ENCODE measurements around the gene APLN. TPM values are rescaled to one million over a fixed set of nuclear protein-coding genes. Genes with fewer than 3 reads are reported as not detected.

APLN gene
- total and polyA plus RNA-seq, 3 donors from 2014 or later, result 2.8 to 3.2 (median 3.1) TPM

DNA sequence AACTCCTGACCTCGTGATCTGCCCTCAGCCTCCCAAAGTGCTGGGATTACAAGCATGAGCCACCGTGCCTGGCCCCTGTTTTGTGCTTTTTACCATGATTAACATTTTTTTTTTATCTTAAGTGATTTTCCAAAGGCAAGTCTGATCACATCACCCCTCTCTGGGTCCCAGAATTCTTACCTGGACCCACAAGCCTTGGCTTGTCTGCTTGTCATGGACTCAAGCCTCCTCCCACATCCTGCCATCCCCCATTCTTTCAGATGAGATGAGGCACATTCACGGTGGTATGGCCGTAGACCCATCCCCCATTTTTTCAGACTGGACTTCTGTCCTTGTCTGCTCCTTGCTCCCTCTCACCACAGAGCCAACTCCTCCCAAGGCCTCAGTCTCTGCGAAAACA lies 55.3 kb downstream of the APLN start:
- Histone ChIP-seq H3K9me3 (no peaks in the 10 kb centered on the region), H3K27ac (no peak overlapping the region), H3K4me1 (no peaks in the 10 kb centered on the region), H3K4me3 (no peak overlapping the region), H3K36me3 (ENCODE audit: low read depth, missing control alignments) (no peaks in the 10 kb centered on the region), H3K27me3 (no peaks in the 10 kb centered on the region)
- intact Hi-C loops (cut with DNase I; ENCODE audit: low total_unique reads), result no loop called here
- no peak for TF ChIP-seq POLR2A (IDR thresholded peaks at IDR 0.05)
- TF ChIP-seq, protein P1, sequence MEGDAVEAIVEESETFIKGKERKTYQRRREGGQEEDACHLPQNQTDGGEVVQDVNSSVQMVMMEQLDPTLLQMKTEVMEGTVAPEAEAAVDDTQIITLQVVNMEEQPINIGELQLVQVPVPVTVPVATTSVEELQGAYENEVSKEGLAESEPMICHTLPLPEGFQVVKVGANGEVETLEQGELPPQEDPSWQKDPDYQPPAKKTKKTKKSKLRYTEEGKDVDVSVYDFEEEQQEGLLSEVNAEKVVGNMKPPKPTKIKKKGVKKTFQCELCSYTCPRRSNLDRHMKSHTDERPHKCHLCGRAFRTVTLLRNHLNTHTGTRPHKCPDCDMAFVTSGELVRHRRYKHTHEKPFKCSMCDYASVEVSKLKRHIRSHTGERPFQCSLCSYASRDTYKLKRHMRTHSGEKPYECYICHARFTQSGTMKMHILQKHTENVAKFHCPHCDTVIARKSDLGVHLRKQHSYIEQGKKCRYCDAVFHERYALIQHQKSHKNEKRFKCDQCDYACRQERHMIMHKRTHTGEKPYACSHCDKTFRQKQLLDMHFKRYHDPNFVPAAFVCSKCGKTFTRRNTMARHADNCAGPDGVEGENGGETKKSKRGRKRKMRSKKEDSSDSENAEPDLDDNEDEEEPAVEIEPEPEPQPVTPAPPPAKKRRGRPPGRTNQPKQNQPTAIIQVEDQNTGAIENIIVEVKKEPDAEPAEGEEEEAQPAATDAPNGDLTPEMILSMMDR (IDR thresholded peaks at IDR 0.05), result no peak
- DNase-seq, result no peak
- WGBS, 2 donors, result 58 to 66% methylated on average over 3 to 5 of the region's 5 CpGs

DNA sequence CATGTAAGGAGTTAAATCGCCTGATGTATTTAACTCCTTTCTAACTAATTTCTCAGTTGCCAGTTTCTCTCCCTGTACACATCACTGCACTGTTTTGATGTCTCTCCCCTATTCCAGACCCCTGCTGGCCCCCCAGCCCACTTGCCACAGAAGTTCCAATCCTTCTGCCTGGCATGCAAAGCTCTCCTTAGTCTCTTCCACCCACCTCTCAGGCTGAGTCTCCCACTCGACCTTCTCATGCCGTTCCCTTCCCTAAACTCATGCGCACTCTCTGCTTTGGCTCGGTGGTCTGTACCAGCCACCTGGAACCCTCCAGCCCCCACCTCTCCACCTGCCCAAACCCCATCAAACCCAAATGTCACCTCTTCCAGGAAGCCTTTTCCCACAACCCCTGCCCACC lies 56.9 kb downstream of the APLN start:
- no peak overlapping the region for H3K4me3 ChIP-seq
- TF ChIP-seq, protein P1 (IDR thresholded peaks at IDR 0.05), result no peak
- no peak for TF ChIP-seq POLR2A (IDR thresholded peaks at IDR 0.05)
- intact Hi-C loops (cut with DNase I; ENCODE audit: low total_unique reads), result no loop called here

DNA sequence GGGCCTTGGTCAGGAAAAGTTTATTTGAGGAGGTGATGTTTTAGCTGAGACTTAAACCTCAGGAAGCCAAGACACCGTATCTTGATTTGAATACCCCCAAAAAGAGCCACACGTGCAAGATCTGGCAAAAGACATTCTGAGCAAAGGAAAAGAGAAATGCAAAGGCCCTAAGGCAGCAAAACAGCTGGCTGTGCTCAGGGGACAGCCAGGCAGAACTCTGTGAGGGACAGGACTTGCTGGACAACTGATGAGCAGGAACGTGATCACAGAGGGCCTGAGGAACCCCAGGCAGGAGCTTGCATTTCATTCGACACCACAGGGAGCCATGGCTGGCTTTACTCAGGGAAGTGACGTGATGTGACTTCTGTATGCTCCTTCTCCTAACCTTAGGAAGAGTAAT lies 58.7 kb downstream of the APLN start:
- H3K36me3 ChIP-seq (ENCODE audit: low read depth, missing control alignments), result no peaks in the 10 kb centered on the region
- 76 to 86% methylated on average over 4 to 5 of the region's 5 CpGs for WGBS, 2 donors

More for the DNA sequence above, 56.9 kb downstream of the APLN start:
- WGBS, 2 donors, result 82 to 95% methylated on average over 5 of the region's 5 CpGs
- no peaks in the 10 kb centered on the region for H3K27me3 ChIP-seq
- H3K36me3 ChIP-seq (ENCODE audit: low read depth, missing control alignments), result no peaks in the 10 kb centered on the region
- no peak overlapping the region for H3K27ac ChIP-seq
- DNase-seq, result no peak
- H3K9me3 ChIP-seq, result no peaks in the 10 kb centered on the region
- H3K4me1 ChIP-seq, result no peaks in the 10 kb centered on the region

More for the DNA sequence above, 58.7 kb downstream of the APLN start:
- no peaks in the 10 kb centered on the region for H3K9me3 ChIP-seq
- no peak overlapping the region for H3K27ac ChIP-seq
- no peak for TF ChIP-seq POLR2A (IDR thresholded peaks at IDR 0.05)
- TF ChIP-seq, protein P1 (IDR thresholded peaks at IDR 0.05), result no peak
- no peak overlapping the region for H3K4me3 ChIP-seq
- no peak for DNase-seq
- intact Hi-C loops (cut with DNase I; ENCODE audit: low total_unique reads), result no loop called here
- no peaks in the 10 kb centered on the region for H3K27me3 ChIP-seq
- H3K4me1 ChIP-seq, result no peaks in the 10 kb centered on the region

Other genes with a start within 250 kb of the APLN start
- gene SMARCA1, start 131.5 kb downstream of the APLN start, total RNA-seq, result 100 to 1,000 TPM; 190 to 208 TPM
- 79.2 TPM for gene SMARCA1, start 131.5 kb downstream of the APLN start, polyA plus RNA-seq (ENCODE audit: insufficient read depth, low read depth, low replicate concordance)
- 10 to 100 TPM; 88.2 to 94.1 TPM for gene OCRL, start 114.7 kb downstream of the APLN start, total RNA-seq
- 67.9 TPM for gene OCRL, start 114.7 kb downstream of the APLN start, polyA plus RNA-seq (ENCODE audit: insufficient read depth, low read depth, low replicate concordance)
- gene XPNPEP2, start 84.0 kb upstream of the APLN start, total RNA-seq, result under 1 TPM; 0.08 to 0.25 TPM
- 1.4 TPM for gene XPNPEP2, start 84.0 kb upstream of the APLN start, polyA plus RNA-seq (ENCODE audit: insufficient read depth, low read depth, low replicate concordance)
- gene SASH3, start 125.0 kb upstream of the APLN start, total RNA-seq, result 1 to 10 TPM in 1 of 2 donors, under 1 TPM in 1; 0.47 to 2.0 TPM
- gene SASH3, start 125.0 kb upstream of the APLN start, polyA plus RNA-seq (ENCODE audit: insufficient read depth, low read depth, low replicate concordance), result 4.8 TPM
- 1 to 10 TPM; 6.9 to 7.3 TPM for gene ZDHHC9, start 188.9 kb upstream of the APLN start, total RNA-seq
- gene ZDHHC9, start 188.9 kb upstream of the APLN start, polyA plus RNA-seq (ENCODE audit: insufficient read depth, low read depth, low replicate concordance), result 9.4 TPM

All from testis (tissue), 3 donors.